HCT116 (cell line): ENCODE measurements around the gene TCEAL6. TPM values are rescaled to one million over a fixed set of nuclear protein-coding genes. Genes with fewer than 3 reads are reported as not detected.

Source experiments
- ATAC-seq: fragments of 200-7000 bp; cut with Tn5 transposase; 2 replicates; pipeline ENCODE4 v1.9.1; 2020; ENCODE audit warnings: mild to moderate bottlenecking, moderate library complexity
- BruUV-seq: library from RNA; stranded (reverse); fragments of 400-500 nt; replicated peaks from 2 replicates; lab custom pipeline; 2021; lab: Mats Ljungman, UMichigan
- CTCF ChIA-PET: fragments of 300-600 bp; sonication (Branson Sonifier 250); formaldehyde crosslinking; loops from one replicate; lab custom pipeline; 2021; ENCODE audit warnings: antibody characterized with exemption; lab: Charles Lee
- POLR2A ChIA-PET: fragments of 300-600, 350-600 bp; sonication (Branson Sonifier 250); formaldehyde crosslinking; loops from one replicate; lab custom pipeline; 2021; ENCODE audit warnings: antibody characterized with exemption; lab: Charles Lee
- RAD21 ChIA-PET, 2 experiments: fragments of 300-600 bp; sonication (Branson Sonifier 250); formaldehyde crosslinking; loops; one replicate each; lab custom pipeline; 2023; ENCODE audit warnings: low total read pairs in 2 of 2; ENCODE audit not compliant: uncharacterized antibody in 2 of 2, unreplicated experiment in 2 of 2, low non-redundant PET in 1 of 2; lab: Charles Lee
- DNase-seq: peaks from one replicate; pipeline ENCODE4 v3.0.0-alpha.2; 2010; ENCODE audit warnings: low read depth, low spot score
- H2AFZ ChIP-seq: fragments of 200-600 bp; shearing (Covaris generic), sonication (generic); 2 replicates; pipeline ENCODE4 v1.6.1; 2017; ENCODE audit warnings: low read depth, mixed run types, mixed read lengths, antibody characterized with exemption, low read length; ENCODE audit not compliant: poor library complexity, severe bottlenecking
- H3K27ac ChIP-seq: 2 replicates; pipeline ENCODE4 v1.5.1; 2012; ENCODE audit warnings: low read depth, low read length
- H3K27me3 ChIP-seq: fragments of 200-600 bp; sonication (generic); 2 replicates; pipeline ENCODE4 v1.6.1; 2016; ENCODE audit warnings: mixed run types, low read length, mixed read lengths; ENCODE audit not compliant: insufficient read depth
- H3K36me3 ChIP-seq, 2 experiments: fragments of 200-500 bp in 1 of 2; fragments of 200-600 bp in 1 of 2; sonication (Bioruptor generic) in 1 of 2; sonication (generic) in 1 of 2; 2 replicates each; pipeline versions ENCODE4 v1.5.1 to v1.6.1; 2014 to 2016; ENCODE audit warnings: low read length in 2 of 2, inconsistent platforms in 1 of 2, mixed read lengths in 1 of 2, mixed run types in 1 of 2; ENCODE audit not compliant: insufficient read depth in 2 of 2, control insufficient read depth in 1 of 2
- H3K4me1 ChIP-seq, 2 experiments: fragments of 200-600 bp in 1 of 2; sonication (generic) in 1 of 2; 2 replicates each; pipeline versions ENCODE4 v1.5.1 to v1.6.1; 2012 to 2017; ENCODE audit warnings: low read length in 2 of 2, inconsistent platforms in 1 of 2, mild to moderate bottlenecking in 1 of 2, mixed read lengths in 1 of 2, mixed run types in 1 of 2, moderate library complexity in 1 of 2; ENCODE audit not compliant: insufficient read depth in 2 of 2, control insufficient read depth in 1 of 2
- H3K4me2 ChIP-seq: fragments of 200-600 bp; sonication (generic); 2 replicates; pipeline ENCODE4 v1.6.1; 2017; ENCODE audit warnings: mixed run types, low read length, mixed read lengths
- H3K4me3 ChIP-seq, 2 experiments: fragments of 200-600 bp in 1 of 2; sonication (generic) in 1 of 2; replicated peaks in 1 of 2; 2 replicates each; pipeline ENCODE4 v1.5.1; 2011 to 2016; ENCODE audit warnings: low read length in 2 of 2, control low read depth in 1 of 2, low read depth in 1 of 2, mild to moderate bottlenecking in 1 of 2, mixed read lengths in 1 of 2, mixed run types in 1 of 2
- H3K79me2 ChIP-seq: fragments of 200-600 bp; sonication (generic); 2 replicates; pipeline ENCODE4 v1.6.1; 2017; ENCODE audit warnings: mild to moderate bottlenecking, mixed run types, low read length, moderate library complexity, mixed read lengths; ENCODE audit not compliant: insufficient read depth
- H3K9ac ChIP-seq: fragments of 200-600 bp; sonication (generic); 2 replicates; pipeline ENCODE4 v1.6.1; 2016; ENCODE audit warnings: low read length, mixed read lengths
- H3K9me2 ChIP-seq: fragments of 200-600 bp; sonication (generic), shearing (Covaris generic); 2 replicates; pipeline ENCODE4 v1.6.1; 2017; ENCODE audit warnings: mixed run types, mild to moderate bottlenecking, moderate library complexity; ENCODE audit not compliant: insufficient read depth
- H3K9me3 ChIP-seq, 2 experiments: fragments of 200-500 bp in 1 of 2; fragments of 200-600 bp in 1 of 2; sonication (Bioruptor generic) in 1 of 2; sonication (generic) in 1 of 2; 2 replicates each; pipeline ENCODE4 v1.6.1; 2014 to 2017; ENCODE audit warnings: low read length in 2 of 2, mixed read lengths in 2 of 2, inconsistent platforms in 1 of 2, low read depth in 1 of 2, mild to moderate bottlenecking in 1 of 2, mixed run types in 1 of 2, moderate library complexity in 1 of 2; ENCODE audit not compliant: control insufficient read depth in 1 of 2, insufficient read depth in 1 of 2
- H4K20me1 ChIP-seq: fragments of 200-600 bp; sonication (generic), shearing (Covaris generic); 2 replicates; pipeline ENCODE4 v1.6.1; 2017; ENCODE audit warnings: mixed run types, mild to moderate bottlenecking, moderate library complexity; ENCODE audit not compliant: insufficient read depth
- ATF3 ChIP-seq: IDR thresholded peaks from 2 replicates; pipeline ENCODE4 v1.6.1; 2012
- CBX3 ChIP-seq: IDR thresholded peaks from 2 replicates; pipeline ENCODE4 v1.6.1; 2012; ENCODE audit warnings: low read depth
- EGR1 ChIP-seq: IDR thresholded peaks from 2 replicates; pipeline ENCODE4 v1.6.1; 2012; ENCODE audit warnings: low read depth
- ELF1 ChIP-seq: IDR thresholded peaks from 2 replicates; pipeline ENCODE4 v1.6.1; 2012; ENCODE audit warnings: low read depth, borderline replicate concordance
- EZH2 ChIP-seq: fragments of 200-600 bp; sonication (generic); IDR thresholded peaks from 2 replicates; pipeline ENCODE4 v1.6.1; 2017; ENCODE audit warnings: antibody characterized with exemption, mixed run types
- EZH2phosphoT487 ChIP-seq: fragments of 200-600 bp; IDR thresholded peaks from 2 replicates; pipeline ENCODE4 v1.6.1; 2018; ENCODE audit warnings: antibody characterized with exemption, borderline replicate concordance
- JUND ChIP-seq: IDR thresholded peaks from 2 replicates; pipeline ENCODE4 v1.6.1; 2012
- MAX ChIP-seq: IDR thresholded peaks from 2 replicates; pipeline ENCODE4 v1.6.1; 2012
- POLR2A ChIP-seq: IDR thresholded peaks from 2 replicates; pipeline ENCODE4 v1.7.0; 2011; ENCODE audit warnings: borderline replicate concordance; ENCODE audit not compliant: insufficient read depth, insufficient read length; ENCODE audit errors: extremely low read depth
- RAD21 ChIP-seq: IDR thresholded peaks from 2 replicates; pipeline ENCODE4 v1.6.1; 2012; ENCODE audit warnings: low read depth, mild to moderate bottlenecking
- REST ChIP-seq: IDR thresholded peaks from 2 replicates; pipeline ENCODE4 v1.6.1; 2012; ENCODE audit warnings: low read depth
- SIN3A ChIP-seq: IDR thresholded peaks from 2 replicates; pipeline ENCODE4 v1.6.1; 2012; ENCODE audit warnings: low read depth
- SP1 ChIP-seq: IDR thresholded peaks from 2 replicates; pipeline ENCODE4 v1.6.1; 2012; ENCODE audit warnings: low read depth
- SRF ChIP-seq: IDR thresholded peaks from 2 replicates; pipeline ENCODE4 v1.6.1; 2012; ENCODE audit warnings: low read depth
- TCF7L2 ChIP-seq: IDR thresholded peaks from 2 replicates; pipeline ENCODE4 v1.7.0; 2011; ENCODE audit warnings: borderline replicate concordance, inconsistent platforms; ENCODE audit not compliant: insufficient read depth, insufficient read length; ENCODE audit errors: extremely low read depth
- YY1 ChIP-seq: IDR thresholded peaks from 2 replicates; pipeline ENCODE4 v1.6.1; 2011; ENCODE audit warnings: low read length, low read depth, moderate library complexity, mild to moderate bottlenecking; ENCODE audit not compliant: insufficient replicate concordance; ENCODE audit errors: extremely low read depth
- ZFX ChIP-seq: fragments of 450-650 bp; IDR thresholded peaks from 2 replicates; pipeline ENCODE4 v1.6.1; 2017
- intact Hi-C: fragments of 100-400 bp; cut with micrococcal nuclease; formaldehyde crosslinking; loops from 2 replicates; pipeline ENCODE4 v1.10.0; 2022
- total RNA-seq: library from RNA; stranded (reverse); gene quantifications from one replicate; pipeline ENCODE4 v1.2.1, GENCODE V29; 2021; ENCODE audit not compliant: unreplicated experiment
- TF ChIP-seq, protein P1 (sequence below), 3 experiments: fragments of 200-600 bp in 1 of 3; sonication (generic) in 1 of 3; IDR thresholded peaks in 2 of 3; conservative IDR thresholded peaks in 1 of 3; 2 replicates each; pipeline ENCODE4 v1.5.1; 2012 to 2017; ENCODE audit warnings: low read depth in 2 of 3, low read length in 2 of 3, antibody characterized with exemption in 1 of 3, borderline replicate concordance in 1 of 3, control low read depth in 1 of 3, mild to moderate bottlenecking in 1 of 3, mixed read lengths in 1 of 3, mixed run types in 1 of 3, moderate library complexity in 1 of 3; ENCODE audit not compliant: insufficient read depth in 1 of 3

TCEAL6 gene
- total RNA-seq, 1 experiment from 2014 or later = not detected

DNA sequence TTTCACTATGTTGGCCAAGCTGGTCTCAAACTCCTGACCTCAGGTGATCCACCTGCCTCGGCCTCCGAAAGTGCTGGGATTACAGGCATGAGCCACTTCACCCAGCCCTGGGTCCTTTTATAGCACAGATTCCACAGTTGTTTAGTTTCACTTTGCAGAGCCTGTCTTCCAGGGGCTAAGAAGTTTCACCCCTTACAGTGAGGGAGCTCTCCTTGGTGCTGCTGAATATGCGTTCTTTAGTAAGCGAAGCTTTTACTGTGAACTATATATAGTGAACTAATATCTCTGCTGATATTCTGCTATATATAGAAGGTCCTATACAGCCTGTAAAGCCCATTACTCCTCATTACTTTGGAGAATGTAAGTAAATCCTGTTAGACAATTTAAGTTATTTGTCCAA lies 4.2 kb downstream of the TCEAL6 start:
- no peak overlapping the region for H3K4me2 ChIP-seq
- CTCF ChIA-PET = no interaction called here
- BruUV-seq = no TSS peak
- peaks cover 7% of the 10 kb centered on the region for H3K27me3 ChIP-seq
- no peak for TF ChIP-seq SRF
- no peak for TF ChIP-seq MAX
- no peak for TF ChIP-seq ATF3
- TF ChIP-seq RAD21 = no peak
- no peak for TF ChIP-seq REST
- no peak for TF ChIP-seq CBX3
- no peak for TF ChIP-seq JUND
- TF ChIP-seq, protein P1, sequence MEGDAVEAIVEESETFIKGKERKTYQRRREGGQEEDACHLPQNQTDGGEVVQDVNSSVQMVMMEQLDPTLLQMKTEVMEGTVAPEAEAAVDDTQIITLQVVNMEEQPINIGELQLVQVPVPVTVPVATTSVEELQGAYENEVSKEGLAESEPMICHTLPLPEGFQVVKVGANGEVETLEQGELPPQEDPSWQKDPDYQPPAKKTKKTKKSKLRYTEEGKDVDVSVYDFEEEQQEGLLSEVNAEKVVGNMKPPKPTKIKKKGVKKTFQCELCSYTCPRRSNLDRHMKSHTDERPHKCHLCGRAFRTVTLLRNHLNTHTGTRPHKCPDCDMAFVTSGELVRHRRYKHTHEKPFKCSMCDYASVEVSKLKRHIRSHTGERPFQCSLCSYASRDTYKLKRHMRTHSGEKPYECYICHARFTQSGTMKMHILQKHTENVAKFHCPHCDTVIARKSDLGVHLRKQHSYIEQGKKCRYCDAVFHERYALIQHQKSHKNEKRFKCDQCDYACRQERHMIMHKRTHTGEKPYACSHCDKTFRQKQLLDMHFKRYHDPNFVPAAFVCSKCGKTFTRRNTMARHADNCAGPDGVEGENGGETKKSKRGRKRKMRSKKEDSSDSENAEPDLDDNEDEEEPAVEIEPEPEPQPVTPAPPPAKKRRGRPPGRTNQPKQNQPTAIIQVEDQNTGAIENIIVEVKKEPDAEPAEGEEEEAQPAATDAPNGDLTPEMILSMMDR (IDR thresholded peaks at IDR 0.05 in 2 of 3, conservative IDR thresholded peaks at IDR 0.05 in 1 of 3; ENCODE audit: borderline replicate concordance in 1 of 3, insufficient read depth in 1 of 3, low read depth in 2 of 3, low read length in 2 of 3) = no peak
- no peak for TF ChIP-seq EZH2phosphoT487
- no peak for TF ChIP-seq SIN3A
- no peak for TF ChIP-seq EZH2
- TF ChIP-seq ZFX = no peak
- TF ChIP-seq YY1 = no peak
- no peak for TF ChIP-seq TCF7L2
- TF ChIP-seq SP1 = no peak
- no peak for TF ChIP-seq ELF1
- TF ChIP-seq POLR2A = no peak
- no peak for TF ChIP-seq EGR1
- H3K9ac ChIP-seq = no peak overlapping the region
- H3K36me3 ChIP-seq = no peaks in the 10 kb centered on the region
- intact Hi-C loops = no loop called here
- POLR2A ChIA-PET = no interaction called here
- no peak overlapping the region for H2AFZ ChIP-seq
- DNase-seq = no peak
- H3K9me2 ChIP-seq = no peaks in the 10 kb centered on the region
- H4K20me1 ChIP-seq = no peaks in the 10 kb centered on the region
- H3K4me1 ChIP-seq = no peaks in the 10 kb centered on the region
- no peaks in the 10 kb centered on the region for H3K9me3 ChIP-seq
- H3K79me2 ChIP-seq = no peaks in the 10 kb centered on the region
- RAD21 ChIA-PET = no interaction called here
- no peak for ATAC-seq
- no peak overlapping the region for H3K4me3 ChIP-seq
- no peak overlapping the region for H3K27ac ChIP-seq
